HEK293 (cell line): ENCODE results near the gene BTAF1.
A peak's percentile ranks its signal among the peaks of the same experiment; 100 is the strongest.

ENCODE experiments used
- GLI4 ChIP-seq: fragments of 450-650 bp; formaldehyde crosslinking; IDR thresholded peaks from 2 replicates; pipeline ENCODE4 v1.5.1; 2016; ENCODE audit warnings: missing biosample characterization, missing genetic modification characterization
- PRDM1 ChIP-seq: fragments of 450-650 bp; formaldehyde crosslinking; IDR thresholded peaks from 2 replicates; pipeline ENCODE4; 2016; ENCODE audit warnings: missing biosample characterization, missing genetic modification characterization
- SETDB1 ChIP-seq: IDR thresholded peaks from one replicate; pipeline ENCODE4 v1.6.1; 2017; ENCODE audit warnings: mild to moderate bottlenecking, low read length, moderate library complexity, mixed read lengths; ENCODE audit not compliant: insufficient read length
- YY2 ChIP-seq: fragments of 450-650 bp; formaldehyde crosslinking; IDR thresholded peaks from 2 replicates; pipeline ENCODE4 v1.5.1; 2016; ENCODE audit warnings: missing biosample characterization, missing genetic modification characterization
- ZBTB20 ChIP-seq: fragments of 450-650 bp; formaldehyde crosslinking; IDR thresholded peaks from 2 replicates; pipeline ENCODE4 v1.5.1; 2016; ENCODE audit warnings: missing biosample characterization, missing genetic modification characterization
- ZEB2 ChIP-seq: fragments of 450-650 bp; formaldehyde crosslinking; IDR thresholded peaks from 2 replicates; pipeline ENCODE4 v1.5.1; 2016; ENCODE audit warnings: missing biosample characterization, missing genetic modification characterization
- ZIC2 ChIP-seq: fragments of 450-650 bp; formaldehyde crosslinking; IDR thresholded peaks from 2 replicates; pipeline ENCODE4 v1.5.1; 2016; ENCODE audit warnings: missing biosample characterization, missing genetic modification characterization
- ZNF19 ChIP-seq: fragments of 450-650 bp; formaldehyde crosslinking; IDR thresholded peaks from 2 replicates; pipeline ENCODE4; 2016; ENCODE audit warnings: missing biosample characterization, missing genetic modification characterization, low read depth
- ZNF274 ChIP-seq, 2 experiments: fragments of 200-500 bp in 1 of 2; fragments of 450-650 bp in 1 of 2; sonication (Bioruptor generic) in 1 of 2; formaldehyde crosslinking in 1 of 2; IDR thresholded peaks; 2 replicates each; pipeline versions ENCODE4 v1.5.1 to v1.6.1; 2014 to 2016; ENCODE audit warnings: borderline replicate concordance in 1 of 2, inconsistent platforms in 1 of 2, low read length in 1 of 2, missing biosample characterization in 1 of 2, missing genetic modification characterization in 1 of 2
- ZNF391 ChIP-seq: fragments of 450-650 bp; formaldehyde crosslinking; IDR thresholded peaks from 2 replicates; pipeline ENCODE4 v1.5.1; 2016; ENCODE audit warnings: low read depth, missing biosample characterization, missing genetic modification characterization, borderline replicate concordance
- ZNF501 ChIP-seq: fragments of 450-650 bp; formaldehyde crosslinking; IDR thresholded peaks from 2 replicates; pipeline ENCODE4 v1.5.1; 2016; ENCODE audit warnings: missing biosample characterization, missing genetic modification characterization
- ZNF571 ChIP-seq: fragments of 450-650 bp; formaldehyde crosslinking; IDR thresholded peaks from 2 replicates; pipeline ENCODE4 v1.5.0; 2017; ENCODE audit warnings: missing biosample characterization, missing genetic modification characterization
- ZNF621 ChIP-seq: fragments of 450-650 bp; formaldehyde crosslinking; IDR thresholded peaks from 2 replicates; pipeline ENCODE4 v1.5.1; 2017; ENCODE audit warnings: missing biosample characterization, missing genetic modification characterization
- ZNF623 ChIP-seq: fragments of 450-650 bp; formaldehyde crosslinking; IDR thresholded peaks from 2 replicates; pipeline ENCODE4 v1.5.1; 2016; ENCODE audit warnings: missing biosample characterization, missing genetic modification characterization
- ZNF76 ChIP-seq: fragments of 450-650 bp; formaldehyde crosslinking; IDR thresholded peaks from 2 replicates; pipeline ENCODE4; 2016; ENCODE audit warnings: low read depth, missing biosample characterization, missing genetic modification characterization, borderline replicate concordance
- ZNF777 ChIP-seq: fragments of 450-650 bp; formaldehyde crosslinking; IDR thresholded peaks from 2 replicates; pipeline ENCODE4 v1.5.1; 2017; ENCODE audit warnings: missing biosample characterization, missing genetic modification characterization, borderline replicate concordance
- ZNF843 ChIP-seq: fragments of 450-650 bp; formaldehyde crosslinking; IDR thresholded peaks from 2 replicates; pipeline ENCODE4 v1.5.1; 2016; ENCODE audit warnings: missing biosample characterization, missing genetic modification characterization
- TF ChIP-seq, protein P1 (sequence below): fragments of 450-650 bp; formaldehyde crosslinking; IDR thresholded peaks from 2 replicates; pipeline ENCODE4 v1.5.1; 2016; ENCODE audit warnings: missing biosample characterization, missing genetic modification characterization, low read depth
- TF ChIP-seq, protein P2 (sequence below): fragments of 450-650 bp; formaldehyde crosslinking; IDR thresholded peaks from 2 replicates; pipeline ENCODE4 v1.5.1; 2017; ENCODE audit warnings: missing biosample characterization, missing genetic modification characterization
- TF ChIP-seq, protein P3 (sequence below): sonication (generic); formaldehyde crosslinking; IDR thresholded peaks from 2 replicates; pipeline ENCODE4 v1.8.1; 2022; ENCODE audit warnings: mild to moderate bottlenecking, moderate library complexity, missing genetic modification reagents
- TF ChIP-seq, protein P4 (sequence below): fragments of 450-650 bp; formaldehyde crosslinking; IDR thresholded peaks from 2 replicates; pipeline ENCODE4 v1.5.1; 2016; ENCODE audit warnings: missing biosample characterization, missing genetic modification characterization

The BTAF1 gene

DNA sequence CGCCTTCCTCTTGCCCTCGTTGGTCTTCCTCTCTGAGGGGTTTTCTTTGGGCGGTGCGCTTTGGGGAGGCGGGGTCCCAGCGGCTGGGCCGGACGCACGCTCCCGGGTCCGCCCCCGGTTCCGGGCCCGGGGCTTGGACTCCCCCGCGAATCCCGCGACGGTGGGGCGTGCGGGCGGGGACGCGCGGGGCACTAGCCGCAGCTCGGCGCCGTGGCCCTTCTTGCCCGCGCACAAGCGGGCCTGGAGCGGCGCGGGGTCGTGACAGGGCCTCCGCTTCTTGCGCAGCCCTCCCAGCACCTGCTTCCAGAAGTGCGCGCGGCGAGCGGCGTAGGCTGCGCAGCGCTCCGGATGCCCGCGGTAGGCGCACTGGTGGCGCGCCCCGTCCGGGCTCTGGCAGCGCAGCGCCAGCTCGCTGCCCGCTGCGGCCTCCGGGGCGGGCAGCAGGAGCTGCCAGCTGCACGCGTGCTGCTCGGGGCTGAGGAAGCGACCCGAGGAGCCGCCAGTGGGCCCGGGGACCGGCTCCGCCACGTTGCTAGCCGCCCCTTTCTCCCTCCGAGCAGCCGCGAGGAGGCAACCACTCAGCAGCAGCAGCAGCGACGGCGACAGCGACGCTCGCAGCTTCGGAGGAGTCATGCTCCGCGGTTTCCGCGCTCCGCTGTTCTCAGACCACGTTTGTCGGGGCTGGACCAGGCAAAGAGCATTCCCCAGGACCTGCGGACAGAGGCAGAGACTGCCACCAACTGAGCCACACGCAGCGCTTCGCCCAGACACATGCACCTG is 15.0 kb upstream of the BTAF1 start (continued):
- TF ChIP-seq, protein P1, sequence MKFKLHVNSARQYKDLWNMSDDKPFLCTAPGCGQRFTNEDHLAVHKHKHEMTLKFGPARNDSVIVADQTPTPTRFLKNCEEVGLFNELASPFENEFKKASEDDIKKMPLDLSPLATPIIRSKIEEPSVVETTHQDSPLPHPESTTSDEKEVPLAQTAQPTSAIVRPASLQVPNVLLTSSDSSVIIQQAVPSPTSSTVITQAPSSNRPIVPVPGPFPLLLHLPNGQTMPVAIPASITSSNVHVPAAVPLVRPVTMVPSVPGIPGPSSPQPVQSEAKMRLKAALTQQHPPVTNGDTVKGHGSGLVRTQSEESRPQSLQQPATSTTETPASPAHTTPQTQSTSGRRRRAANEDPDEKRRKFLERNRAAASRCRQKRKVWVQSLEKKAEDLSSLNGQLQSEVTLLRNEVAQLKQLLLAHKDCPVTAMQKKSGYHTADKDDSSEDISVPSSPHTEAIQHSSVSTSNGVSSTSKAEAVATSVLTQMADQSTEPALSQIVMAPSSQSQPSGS (tag by site-specific recombination) = no peak
- TF ChIP-seq, protein P2, sequence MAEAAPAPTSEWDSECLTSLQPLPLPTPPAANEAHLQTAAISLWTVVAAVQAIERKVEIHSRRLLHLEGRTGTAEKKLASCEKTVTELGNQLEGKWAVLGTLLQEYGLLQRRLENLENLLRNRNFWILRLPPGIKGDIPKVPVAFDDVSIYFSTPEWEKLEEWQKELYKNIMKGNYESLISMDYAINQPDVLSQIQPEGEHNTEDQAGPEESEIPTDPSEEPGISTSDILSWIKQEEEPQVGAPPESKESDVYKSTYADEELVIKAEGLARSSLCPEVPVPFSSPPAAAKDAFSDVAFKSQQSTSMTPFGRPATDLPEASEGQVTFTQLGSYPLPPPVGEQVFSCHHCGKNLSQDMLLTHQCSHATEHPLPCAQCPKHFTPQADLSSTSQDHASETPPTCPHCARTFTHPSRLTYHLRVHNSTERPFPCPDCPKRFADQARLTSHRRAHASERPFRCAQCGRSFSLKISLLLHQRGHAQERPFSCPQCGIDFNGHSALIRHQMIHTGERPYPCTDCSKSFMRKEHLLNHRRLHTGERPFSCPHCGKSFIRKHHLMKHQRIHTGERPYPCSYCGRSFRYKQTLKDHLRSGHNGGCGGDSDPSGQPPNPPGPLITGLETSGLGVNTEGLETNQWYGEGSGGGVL (tag by site-specific recombination) = peak; percentile 65
- TF ChIP-seq ZNF391 (tag by site-specific recombination) (no peak), ZNF76 (tag by site-specific recombination) (peak; percentile 43; the same call in 1 of the 2 replicates), ZNF777 (tag by site-specific recombination) (0 out of 2 replicates have a peak, but pooled peaks have one; percentile 19), ZNF623 (tag by site-specific recombination) (no peak), YY2 (peak; percentile 41; the same call in 1 of the 2 replicates), ZEB2 (no peak; the same call in 1 of the 2 replicates), ZNF274 (IDR thresholded peaks at IDR 0.05; ENCODE audit: low read length) (no peak), ZNF274 (tag by site-specific recombination; IDR thresholded peaks at IDR 0.05; ENCODE audit: borderline replicate concordance) (no peak), SETDB1 (peak; percentile 66), ZNF571 (tag by site-specific recombination) (no peak), ZIC2 (tag by site-specific recombination) (peak; percentile 61), ZNF621 (tag by site-specific recombination) (no peak), ZNF501 (peak; percentile 84), ZBTB20 (tag by site-specific recombination) (peak; percentile 86), ZNF19 (no peak), GLI4 (tag by site-specific recombination) (no peak), PRDM1 (no peak), ZNF843 (tag by site-specific recombination) (peak; percentile 49)
- TF ChIP-seq, protein P3, sequence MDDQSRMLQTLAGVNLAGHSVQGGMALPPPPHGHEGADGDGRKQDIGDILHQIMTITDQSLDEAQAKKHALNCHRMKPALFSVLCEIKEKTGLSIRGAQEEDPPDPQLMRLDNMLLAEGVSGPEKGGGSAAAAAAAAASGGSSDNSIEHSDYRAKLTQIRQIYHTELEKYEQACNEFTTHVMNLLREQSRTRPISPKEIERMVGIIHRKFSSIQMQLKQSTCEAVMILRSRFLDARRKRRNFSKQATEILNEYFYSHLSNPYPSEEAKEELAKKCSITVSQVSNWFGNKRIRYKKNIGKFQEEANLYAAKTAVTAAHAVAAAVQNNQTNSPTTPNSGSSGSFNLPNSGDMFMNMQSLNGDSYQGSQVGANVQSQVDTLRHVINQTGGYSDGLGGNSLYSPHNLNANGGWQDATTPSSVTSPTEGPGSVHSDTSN (CRISPR knock-in tag) = 0 out of 2 replicates have a peak, but pooled peaks have one; percentile 16
- TF ChIP-seq, protein P4, sequence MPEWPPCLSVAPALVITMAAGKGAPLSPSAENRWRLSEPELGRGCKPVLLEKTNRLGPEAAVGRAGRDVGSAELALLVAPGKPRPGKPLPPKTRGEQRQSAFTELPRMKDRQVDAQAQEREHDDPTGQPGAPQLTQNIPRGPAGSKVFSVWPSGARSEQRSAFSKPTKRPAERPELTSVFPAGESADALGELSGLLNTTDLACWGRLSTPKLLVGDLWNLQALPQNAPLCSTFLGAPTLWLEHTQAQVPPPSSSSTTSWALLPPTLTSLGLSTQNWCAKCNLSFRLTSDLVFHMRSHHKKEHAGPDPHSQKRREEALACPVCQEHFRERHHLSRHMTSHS = no peak
